Activated CD8-positive, alpha-beta memory T cell treated with anti-CD3 and anti-CD28 coated beads, Interleukin-2, amount 10 ng/mL, durations not matched to agents 7 days and 5 days (primary cell): ENCODE data around the gene KRTAP10-5. TPM values are rescaled to one million over a fixed set of nuclear protein-coding genes. Genes with fewer than 3 reads are reported as not detected.
A peak's percentile ranks its signal among the peaks of the same experiment; 100 is the strongest.
"Not testable (repeated sequence)": the region's sequence is repeated elsewhere in the genome, so short reads cannot be mapped to it uniquely, and the experiment has no call there.

Source experiments
- ATAC-seq: fragments of 150-1000 bp; cut with Tn5 transposase; one replicate; pipeline ENCODE4 v1.10.0; 2021; ENCODE audit warnings: moderate library complexity
- CTCF ChIA-PET: fragments of 350-600 bp; sonication (Branson Sonifier 250); formaldehyde crosslinking; loops from one replicate; lab custom pipeline; 2021; ENCODE audit warnings: antibody characterized with exemption; lab: Charles Lee
- DNase-seq: peaks from one replicate; pipeline ENCODE4 v3.0.0-alpha.2; 2020
- H3K27ac Mint-ChIP-seq: one replicate; pipeline ENCODE4 v1.8.0; 2021; ENCODE audit warnings: mild to moderate bottlenecking, mixed read lengths
- H3K27me3 Mint-ChIP-seq: one replicate; pipeline ENCODE4 v1.8.0; 2021; ENCODE audit warnings: mixed read lengths
- H3K36me3 Mint-ChIP-seq: one replicate; pipeline ENCODE4 v1.8.0; 2021; ENCODE audit warnings: mild to moderate bottlenecking, mixed read lengths
- H3K4me1 Mint-ChIP-seq: one replicate; pipeline ENCODE4 v1.8.0; 2021; ENCODE audit warnings: mixed read lengths
- H3K4me3 Mint-ChIP-seq: one replicate; pipeline ENCODE4 v1.8.0; 2021; ENCODE audit warnings: mild to moderate bottlenecking, moderate library complexity, mixed read lengths
- H3K9me3 Mint-ChIP-seq: one replicate; pipeline ENCODE4 v1.8.0; 2022; ENCODE audit warnings: low read depth, mixed read lengths
- total RNA-seq, 2 experiments: library from RNA; stranded (reverse); gene quantifications; one replicate each; pipeline ENCODE4 v1.2.3, GENCODE V29; 2021

The KRTAP10-5 gene
- total RNA-seq, 2 experiments from 2014 or later = not detected

DNA sequence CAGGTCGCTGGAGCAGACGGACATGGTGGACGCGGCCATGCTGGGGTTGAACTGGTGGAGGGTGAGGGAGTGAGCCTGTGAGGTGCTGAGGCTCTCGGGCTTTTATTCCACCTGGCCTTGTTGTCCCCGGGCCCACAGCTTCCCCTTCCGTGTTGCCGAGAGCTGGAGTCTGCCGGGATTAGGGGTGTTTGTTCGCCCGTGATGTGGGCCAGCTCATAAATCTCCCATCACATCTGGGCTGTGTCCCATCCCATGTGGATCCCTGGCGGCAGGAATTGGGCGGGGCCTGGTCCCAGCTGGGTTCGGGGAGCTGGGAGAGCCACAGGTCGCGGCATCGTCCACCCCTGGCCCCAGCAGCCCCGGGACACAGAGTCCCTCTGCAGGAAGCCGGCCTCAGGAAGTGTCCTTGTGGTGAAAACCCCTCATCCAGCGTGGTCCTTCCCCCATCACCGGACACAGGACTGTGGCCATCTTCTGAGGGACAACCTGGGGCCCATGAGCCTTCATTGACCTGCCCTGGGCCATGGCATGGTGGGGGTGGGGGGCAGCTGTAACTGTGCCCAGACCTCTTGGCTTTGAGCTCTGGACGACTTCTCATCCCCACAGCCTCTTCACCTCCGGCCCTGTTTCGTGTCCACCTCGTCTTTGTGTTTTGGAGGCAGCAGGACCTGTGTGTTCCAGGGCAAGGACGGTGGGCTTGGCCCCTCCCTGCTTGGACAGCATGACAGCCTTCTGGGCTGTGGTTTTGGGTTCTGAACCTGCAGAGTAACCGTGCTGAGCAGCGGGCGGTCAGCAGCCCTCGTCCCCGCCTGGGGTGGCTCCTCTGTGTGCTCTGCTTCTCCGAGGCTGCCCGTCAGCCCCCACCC is 12.3 kb upstream of the KRTAP10-5 start, which contains the start of gene KRTAP10-6:
TSS of gene KRTAP10-6 (minus strand) at position 60 of the 866 bp plus-strand sequence. CDS start at position 39, 21 bp downstream.
- H3K36me3 Mint-ChIP-seq = no peaks in the 10 kb centered on the region
- H3K27ac Mint-ChIP-seq = no peak within 1 kb of the TSS
- no peak within 1 kb of the TSS for H3K4me3 Mint-ChIP-seq
- DNase-seq (peak; percentile 37), ATAC-seq (no peak)
- CTCF ChIA-PET = no interaction called here
- H3K4me1 Mint-ChIP-seq = no peaks in the 10 kb centered on the region
- peaks cover 9% of the 10 kb centered on the region for H3K27me3 Mint-ChIP-seq
- H3K9me3 Mint-ChIP-seq = no peaks in the 10 kb centered on the region

DNA sequence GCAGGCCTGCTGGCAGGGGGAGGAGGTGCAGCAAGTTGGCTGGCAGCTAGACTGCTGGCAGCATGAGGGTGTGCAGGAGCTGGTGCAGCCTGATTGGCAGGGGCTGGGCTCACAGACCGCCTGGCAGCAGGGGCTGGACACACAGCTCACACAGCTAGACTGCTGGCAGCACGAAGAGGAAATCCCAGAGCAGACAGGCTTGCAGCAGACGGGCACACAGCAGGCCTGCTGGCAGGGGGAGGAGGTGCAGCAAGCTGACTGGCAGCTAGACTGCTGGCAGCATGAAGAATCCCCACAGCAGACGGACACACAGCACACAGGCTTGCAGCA is 11.4 kb upstream of the KRTAP10-5 start:
- H3K27ac Mint-ChIP-seq, H3K9me3 Mint-ChIP-seq, ATAC-seq, H3K4me3 Mint-ChIP-seq, CTCF ChIA-PET, H3K36me3 Mint-ChIP-seq, H3K4me1 Mint-ChIP-seq: not testable (repeated sequence)
- DNase-seq = peak; percentile 29
- peaks cover 12% of the 10 kb centered on the region for H3K27me3 Mint-ChIP-seq

DNA sequence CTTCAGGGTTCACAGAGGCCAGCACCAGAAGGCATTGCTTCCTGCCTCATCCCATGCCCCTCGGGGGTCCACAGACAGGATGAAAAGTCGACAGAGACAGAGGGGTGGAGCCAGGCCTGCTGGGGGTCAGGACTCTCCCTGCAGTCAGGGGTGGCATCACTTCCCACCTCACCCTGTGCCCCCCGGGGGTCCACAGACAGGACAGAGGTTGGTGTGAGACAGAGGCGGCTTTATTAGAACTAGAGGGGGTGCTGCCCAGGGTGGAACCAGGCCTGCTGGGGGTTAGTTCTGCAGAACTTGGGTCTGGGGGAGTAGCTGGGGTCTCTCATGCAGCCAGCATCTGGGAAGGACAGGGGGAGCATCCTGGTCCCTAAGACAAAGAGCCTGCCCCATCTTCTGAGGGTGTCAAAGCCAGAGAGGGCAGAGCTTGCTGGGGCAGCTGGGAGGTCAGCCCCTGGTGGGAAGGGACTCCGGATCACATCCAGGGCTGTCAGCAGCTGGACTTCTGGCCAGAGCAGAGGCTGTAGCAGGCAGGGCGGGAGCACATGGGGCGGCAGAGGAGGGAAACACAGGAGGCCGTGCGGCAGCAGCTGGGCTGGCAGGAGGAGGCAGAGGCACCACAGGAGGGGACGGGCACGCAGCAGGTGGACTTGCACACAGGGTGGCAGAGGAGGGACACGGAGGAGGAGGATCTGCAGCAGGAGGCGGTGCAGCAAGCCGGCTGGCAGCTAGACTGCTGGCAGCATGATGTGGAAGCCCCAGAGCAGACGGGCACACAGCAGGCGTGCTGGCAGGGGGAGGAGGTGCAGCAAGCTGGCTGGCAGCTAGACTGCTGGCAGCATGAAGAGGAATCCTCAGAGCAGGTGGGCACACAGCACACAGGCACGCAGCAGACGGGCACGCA is 10.7 kb upstream of the KRTAP10-5 start:
- ATAC-seq, H3K27ac Mint-ChIP-seq, CTCF ChIA-PET, H3K9me3 Mint-ChIP-seq, H3K36me3 Mint-ChIP-seq, H3K4me3 Mint-ChIP-seq, H3K4me1 Mint-ChIP-seq: not testable (repeated sequence)
- H3K27me3 Mint-ChIP-seq = peaks cover 18% of the 10 kb centered on the region
- DNase-seq = peak; percentile 34

DNA sequence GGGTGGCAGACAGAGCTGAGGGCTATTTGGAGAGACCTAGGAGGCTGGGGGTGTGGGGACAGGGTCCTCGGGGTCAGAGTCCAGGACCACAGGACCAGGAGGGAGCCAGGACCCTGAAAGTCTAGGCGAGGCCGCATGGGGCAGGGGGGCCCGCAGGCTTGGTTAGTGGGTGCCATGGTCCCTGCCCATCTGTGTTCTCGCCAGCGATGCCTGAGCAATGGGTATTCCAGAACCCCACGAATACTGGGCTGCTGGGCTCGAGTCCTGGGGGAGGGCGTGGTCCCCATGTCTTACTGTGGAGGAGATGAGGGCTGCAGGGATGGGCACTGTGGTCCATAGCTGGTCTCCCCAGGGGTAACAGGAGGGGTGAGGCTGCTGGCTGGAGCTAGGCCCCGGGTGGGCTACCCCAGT is 9.9 kb upstream of the KRTAP10-5 start:
- ATAC-seq (no peak), DNase-seq (peak; percentile 36)
- H3K4me3 Mint-ChIP-seq = no peak overlapping the region
- H3K9me3 Mint-ChIP-seq = peaks cover 3% of the 10 kb centered on the region
- no peaks in the 10 kb centered on the region for H3K36me3 Mint-ChIP-seq
- H3K27me3 Mint-ChIP-seq = peaks cover 26% of the 10 kb centered on the region
- no peaks in the 10 kb centered on the region for H3K4me1 Mint-ChIP-seq
- no peak overlapping the region for H3K27ac Mint-ChIP-seq
- CTCF ChIA-PET = no interaction called here

DNA sequence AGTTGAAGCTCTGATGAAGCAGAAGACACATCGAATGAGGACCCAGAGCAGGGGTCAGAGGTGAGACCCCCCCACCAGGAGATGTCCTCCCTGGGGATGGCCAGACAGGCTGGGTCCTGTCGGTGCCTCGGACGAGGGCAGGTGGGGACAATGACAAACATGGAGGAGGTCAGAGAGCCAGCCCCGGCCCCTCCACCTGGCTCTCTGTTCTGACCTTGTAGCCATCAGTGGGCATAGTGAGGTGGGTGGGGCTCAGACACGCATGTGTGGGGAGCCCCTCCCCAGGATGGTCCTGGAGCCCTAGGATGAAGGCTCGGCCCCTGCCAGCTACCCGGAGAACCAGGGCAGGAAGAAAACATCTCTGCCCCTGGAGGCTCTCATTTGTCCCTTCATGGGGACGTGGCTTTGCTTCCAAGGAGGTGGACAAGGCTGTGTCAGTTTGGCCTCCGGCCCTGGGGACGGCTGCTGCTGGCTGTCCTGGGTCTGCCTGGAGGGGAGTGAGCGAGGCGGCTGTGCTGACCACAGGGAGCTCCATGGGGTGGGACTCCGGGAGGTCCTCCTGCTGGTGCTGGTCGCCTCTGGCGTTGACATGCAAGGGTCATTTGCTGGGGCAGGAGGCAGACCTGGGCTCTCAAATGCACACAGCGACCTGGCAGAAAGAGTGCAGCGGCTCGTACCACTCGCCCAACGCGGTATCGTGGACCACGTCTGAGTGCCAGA is 9.3 kb upstream of the KRTAP10-5 start:
- DNase-seq = no peak
- CTCF ChIA-PET = no interaction called here
- no peak overlapping the region for H3K27ac Mint-ChIP-seq
- no peaks in the 10 kb centered on the region for H3K4me1 Mint-ChIP-seq
- peaks cover 3% of the 10 kb centered on the region for H3K9me3 Mint-ChIP-seq
- no peak for ATAC-seq
- no peaks in the 10 kb centered on the region for H3K36me3 Mint-ChIP-seq
- H3K4me3 Mint-ChIP-seq = no peak overlapping the region
- H3K27me3 Mint-ChIP-seq = peaks cover 29% of the 10 kb centered on the region

DNA sequence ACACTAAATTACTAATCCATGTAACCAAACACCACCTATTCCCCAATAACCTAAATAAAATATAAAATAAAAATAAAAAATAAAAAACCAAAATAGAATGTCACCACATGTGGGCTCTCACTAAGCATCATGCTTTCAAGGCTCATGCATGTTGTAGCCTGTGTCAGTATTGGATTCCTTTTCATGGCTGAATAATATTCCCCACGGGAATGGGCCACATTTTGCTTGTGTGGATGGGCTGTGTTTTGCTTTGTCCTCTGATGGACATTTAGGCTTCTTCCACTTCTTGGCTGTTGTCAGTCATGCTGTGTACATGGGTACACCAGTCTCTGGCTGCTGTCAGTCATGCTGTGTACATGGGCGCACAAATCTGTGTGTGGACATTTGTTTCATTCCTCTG is 8.7 kb upstream of the KRTAP10-5 start:
- H3K36me3 Mint-ChIP-seq = no peaks in the 10 kb centered on the region
- peaks cover 3% of the 10 kb centered on the region for H3K9me3 Mint-ChIP-seq
- peak; percentile 18 for DNase-seq
- H3K4me3 Mint-ChIP-seq = no peak overlapping the region
- peaks cover 5% of the 10 kb centered on the region for H3K4me1 Mint-ChIP-seq
- peaks cover 33% of the 10 kb centered on the region for H3K27me3 Mint-ChIP-seq
- H3K27ac Mint-ChIP-seq = no peak overlapping the region
- CTCF ChIA-PET = no interaction called here
- no peak for ATAC-seq

DNA sequence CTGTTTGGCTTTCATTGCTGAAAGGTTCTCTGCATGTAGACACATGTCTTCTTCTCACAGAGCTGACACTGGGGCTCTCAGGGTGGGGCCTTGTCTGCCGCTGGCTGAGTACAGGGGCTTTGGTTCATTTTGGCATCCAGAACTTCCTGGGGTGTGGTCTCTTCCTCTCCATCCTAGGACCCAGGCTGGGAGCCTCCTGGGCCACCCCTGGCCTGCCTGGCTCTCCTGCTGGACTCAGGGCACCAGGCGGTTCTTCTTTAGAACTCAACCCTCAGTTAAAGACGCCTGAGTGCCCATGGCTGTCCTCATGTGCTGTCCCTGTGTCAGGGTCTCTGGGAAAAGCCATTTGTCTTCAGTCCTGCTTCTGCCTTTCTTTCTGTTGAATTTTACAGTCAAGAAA is 5.5 kb upstream of the KRTAP10-5 start:
- no peak overlapping the region for H3K27ac Mint-ChIP-seq
- H3K4me1 Mint-ChIP-seq = peaks cover 14% of the 10 kb centered on the region
- H3K27me3 Mint-ChIP-seq = peaks cover 35% of the 10 kb centered on the region
- H3K4me3 Mint-ChIP-seq = no peak overlapping the region
- DNase-seq (no peak), ATAC-seq (no peak)
- H3K36me3 Mint-ChIP-seq = peaks cover 5% of the 10 kb centered on the region
- CTCF ChIA-PET = no interaction called here
- H3K9me3 Mint-ChIP-seq = peaks cover 13% of the 10 kb centered on the region

DNA sequence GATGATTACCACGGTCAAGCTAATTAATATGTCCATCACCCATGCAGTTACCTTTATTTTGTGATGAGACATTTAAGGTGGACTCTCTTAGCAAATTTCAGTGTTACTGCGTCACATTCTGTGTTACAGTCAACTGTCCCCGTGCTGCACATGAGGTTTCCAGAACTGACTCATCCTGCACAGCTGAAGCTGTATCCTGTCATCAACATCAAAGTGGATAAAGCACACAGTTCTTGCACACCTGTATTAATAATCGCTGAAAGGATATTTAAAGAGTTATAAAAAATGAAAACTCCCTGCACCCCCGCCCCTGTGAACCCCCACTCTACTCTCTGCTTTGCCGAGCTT is 3.4 kb upstream of the KRTAP10-5 start:
- Mint-ChIP-seq H3K27me3 (peaks cover 35% of the 10 kb centered on the region), H3K9me3 (peaks cover 21% of the 10 kb centered on the region), H3K36me3 (peaks cover 9% of the 10 kb centered on the region), H3K4me1 (peaks cover 14% of the 10 kb centered on the region), H3K27ac (no peak overlapping the region), H3K4me3 (no peak overlapping the region)
- CTCF ChIA-PET = interaction anchor here (0.9 to 1.1 kb wide), 2 partner anchors 73 to 210 kb away, joined by 4 read pairs; no protein-coding TSS in a partner anchor
- DNase-seq (peak; percentile 72), ATAC-seq (peak; percentile 83)

DNA sequence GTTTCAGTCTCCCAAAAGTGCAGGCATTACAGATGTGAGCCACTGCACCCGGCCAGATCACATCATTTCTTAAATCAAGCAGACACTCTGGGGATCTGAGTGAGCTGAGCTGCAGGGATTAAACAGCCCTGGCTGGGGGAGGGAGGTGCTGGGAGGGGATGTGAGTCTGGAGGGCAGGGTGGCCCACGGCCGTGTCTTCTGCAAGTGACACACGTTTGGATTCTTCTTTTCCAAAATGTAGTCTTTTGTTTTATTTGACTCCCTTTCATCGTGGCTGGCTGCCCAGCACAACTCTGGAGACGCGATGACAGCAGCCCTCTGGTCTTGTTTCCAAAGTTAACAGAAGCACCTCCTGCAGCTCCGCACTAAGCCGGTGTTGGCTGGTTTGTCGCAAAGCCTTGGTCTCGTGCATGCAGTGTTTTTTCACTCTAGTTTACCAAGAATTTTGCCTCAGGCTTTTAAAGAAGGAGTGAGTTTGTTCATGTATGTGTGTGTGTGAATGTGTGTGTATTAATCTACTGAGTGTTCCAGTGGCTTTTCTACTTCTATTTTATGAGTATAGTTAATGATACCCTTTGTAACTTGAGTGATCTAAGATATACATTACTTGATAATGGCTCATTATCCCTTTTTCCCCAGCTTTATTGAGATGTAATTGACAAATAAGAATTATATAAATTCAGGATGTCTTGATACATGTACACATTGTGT is 2.8 kb upstream of the KRTAP10-5 start:
- CTCF ChIA-PET = interaction anchor here (0.9 to 1.1 kb wide), 2 partner anchors 73 to 210 kb away, joined by 4 read pairs; no protein-coding TSS in a partner anchor
- peaks cover 22% of the 10 kb centered on the region for H3K9me3 Mint-ChIP-seq
- no peak for ATAC-seq
- H3K27me3 Mint-ChIP-seq = peaks cover 34% of the 10 kb centered on the region
- no peak overlapping the region for H3K4me3 Mint-ChIP-seq
- DNase-seq = no peak
- H3K36me3 Mint-ChIP-seq = peaks cover 9% of the 10 kb centered on the region
- H3K4me1 Mint-ChIP-seq = peaks cover 14% of the 10 kb centered on the region
- H3K27ac Mint-ChIP-seq = no peak overlapping the region

DNA sequence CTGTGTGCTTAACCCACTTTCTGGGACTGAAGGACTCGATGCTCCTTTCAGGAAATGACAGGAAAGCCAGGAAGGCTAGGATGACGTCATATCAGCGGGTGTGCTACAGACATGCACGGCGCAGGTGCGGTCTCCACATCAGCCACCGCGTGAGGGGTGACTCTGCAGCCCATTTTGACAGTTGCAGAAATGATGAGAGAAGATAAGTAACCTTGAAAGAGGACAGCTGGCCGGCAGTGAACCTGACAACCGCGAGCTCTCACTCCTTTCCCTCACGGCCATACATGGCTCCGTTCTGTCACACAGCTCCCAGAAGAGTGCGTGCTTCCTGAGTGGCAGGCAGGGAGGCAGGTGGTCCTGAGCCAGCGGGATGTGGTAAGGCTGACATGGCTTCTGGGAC is 1.7 kb upstream of the KRTAP10-5 start:
- no peak for ATAC-seq
- H3K27ac Mint-ChIP-seq = no peak overlapping the region

DNA sequence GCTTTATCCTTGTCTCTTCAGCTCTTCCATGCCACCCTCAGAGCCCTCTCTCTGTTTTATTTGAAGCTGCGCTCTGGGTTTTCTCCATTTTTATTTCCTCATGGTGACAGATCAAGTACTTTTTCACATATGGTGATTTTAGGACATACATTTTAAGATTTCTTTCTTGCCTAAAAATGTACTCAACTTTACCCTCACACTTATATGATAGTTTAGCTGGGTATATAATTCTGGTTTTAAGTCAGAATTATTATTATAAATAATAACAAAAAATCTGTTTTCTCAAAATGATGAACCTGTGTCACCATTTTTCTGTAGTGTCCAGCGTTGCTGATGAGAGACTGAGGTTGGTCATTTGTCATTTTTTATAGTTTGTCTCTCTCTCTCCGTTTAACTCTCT is 754 bp upstream of the KRTAP10-5 start:
- CTCF ChIA-PET = interaction anchor here (1.1 to 1.8 kb wide), 2 partner anchors 70 to 213 kb away, joined by 3 to 4 read pairs; no protein-coding TSS in a partner anchor
- no peak overlapping the region for H3K4me3 Mint-ChIP-seq
- peaks cover 14% of the 10 kb centered on the region for H3K4me1 Mint-ChIP-seq
- H3K27ac Mint-ChIP-seq = no peak overlapping the region
- H3K27me3 Mint-ChIP-seq = peaks cover 16% of the 10 kb centered on the region
- peaks cover 32% of the 10 kb centered on the region for H3K9me3 Mint-ChIP-seq
- no peak for DNase-seq
- H3K36me3 Mint-ChIP-seq = peaks cover 15% of the 10 kb centered on the region
- ATAC-seq = no peak

More for the DNA sequence above, 1.7 kb upstream of the KRTAP10-5 start:
- Mint-ChIP-seq H3K27me3 (peaks cover 25% of the 10 kb centered on the region), H3K36me3 (peaks cover 15% of the 10 kb centered on the region), H3K4me3 (no peak overlapping the region), H3K4me1 (peaks cover 14% of the 10 kb centered on the region), H3K9me3 (peaks cover 32% of the 10 kb centered on the region)
- DNase-seq = no peak
- CTCF ChIA-PET = no interaction called here

DNA sequence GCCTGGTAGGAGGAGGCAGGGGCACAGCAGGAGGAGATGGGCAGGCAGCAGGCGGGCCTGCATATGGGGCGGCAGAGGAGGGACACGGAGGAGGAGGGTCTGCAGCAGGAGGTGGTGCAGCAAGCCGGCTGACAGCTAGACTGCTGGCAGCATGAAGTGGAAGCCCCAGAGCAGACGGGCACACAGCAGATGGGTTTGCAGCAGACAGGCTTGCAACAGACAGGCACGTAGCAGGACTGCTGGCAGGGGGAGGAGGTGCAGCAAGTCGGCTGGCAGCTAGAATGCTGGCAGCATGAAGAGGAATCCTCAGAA is 615 bp downstream of the KRTAP10-5 start:
- ATAC-seq (no peak), DNase-seq (no peak)
- H3K36me3 Mint-ChIP-seq = peaks cover 15% of the 10 kb centered on the region
- CTCF ChIA-PET = interaction anchor here (1.8 kb wide), 1 partner anchor 214 kb away, joined by 4 read pairs; no protein-coding TSS in a partner anchor
- H3K4me3 Mint-ChIP-seq = no peak overlapping the region
- H3K27ac Mint-ChIP-seq = no peak overlapping the region
- peaks cover 34% of the 10 kb centered on the region for H3K9me3 Mint-ChIP-seq
- peaks cover 7% of the 10 kb centered on the region for H3K27me3 Mint-ChIP-seq
- H3K4me1 Mint-ChIP-seq = peaks cover 14% of the 10 kb centered on the region
